HepG2 (cell line): ENCODE results near the gene PATL2. TPM values are rescaled to one million over a fixed set of nuclear protein-coding genes. Genes with fewer than 3 reads are reported as not detected.

Experiments used
- ATAC-seq: fragments of 200-7000 bp; cut with Tn5 transposase; 3 replicates; pipeline ENCODE4 v1.9.1; 2020; ENCODE audit warnings: mild to moderate bottlenecking, moderate library complexity
- BruUV-seq: library from RNA; stranded (reverse); fragments of 400-500 nt; replicated peaks from 2 replicates; lab custom pipeline; 2021; lab: Mats Ljungman, UMichigan
- CTCF ChIA-PET: fragments of 300-600 bp; formaldehyde crosslinking; extraction: SDS; loops from one replicate; lab custom pipeline; 2021; ENCODE audit warnings: low total read pairs, inconsistent platforms, low intra/inter-chr PET ratio; lab: Yijun Ruan, JAX
- POLR2A ChIA-PET: fragments of 350-600 bp; sonication (Branson Sonifier 250); formaldehyde crosslinking; loops from one replicate; lab custom pipeline; 2020; ENCODE audit warnings: antibody characterized with exemption, inconsistent platforms; lab: Yijun Ruan, JAX
- DNase-seq: peaks from one replicate; pipeline ENCODE4 v3.0.0-alpha.2; 2015; ENCODE audit warnings: low spot score
- FAIRE-seq: peaks from 3 replicates; lab custom pipeline; 2011; peaks lifted over from hg19 to GRCh38; lab: Jason Lieb, UNC
- H2AFZ ChIP-seq: one replicate; pipeline ENCODE4 v1.6.1; 2011; ENCODE audit warnings: low read length, inconsistent platforms
- H3K27ac ChIP-seq: fragments of 300-600 bp; 3 replicates; pipeline ENCODE4 v1.8.0; 2011; ENCODE audit warnings: mixed run types, mild to moderate bottlenecking, mixed read lengths, low read length, inconsistent platforms; ENCODE audit not compliant: insufficient read depth; ENCODE audit errors: extremely low read length
- H3K27me3 ChIP-seq, 2 experiments: fragments of 200-600 bp in 1 of 2; 2 replicates in 1 of 2; 3 replicates in 1 of 2; pipeline versions ENCODE4 v1.6.0 to v1.8.0; 2011; ENCODE audit warnings: low read length in 2 of 2, mild to moderate bottlenecking in 2 of 2, moderate library complexity in 2 of 2, inconsistent platforms in 1 of 2; ENCODE audit not compliant: insufficient read depth in 2 of 2, control insufficient read depth in 1 of 2
- H3K36me3 ChIP-seq, 2 experiments: fragments of 200-600 bp in 1 of 2; replicated peaks in 1 of 2; 2 replicates in 1 of 2; 3 replicates in 1 of 2; pipeline versions ENCODE4 v1.5.1 to v1.8.0; 2011; ENCODE audit warnings: low read length in 2 of 2, inconsistent platforms in 1 of 2; ENCODE audit not compliant: insufficient read depth in 2 of 2, control insufficient read depth in 1 of 2
- H3K4me1 ChIP-seq: 2 replicates; pipeline ENCODE4 v1.5.1; 2012; ENCODE audit warnings: low read length, inconsistent platforms; ENCODE audit not compliant: insufficient read depth
- H3K4me2 ChIP-seq: 2 replicates; pipeline ENCODE4 v1.6.0; 2011; ENCODE audit warnings: low read depth, low read length, inconsistent platforms
- H3K4me3 ChIP-seq, 3 experiments: fragments of 200-600 bp in 1 of 3; sonication (generic), shearing (Covaris generic) in 1 of 3; replicated peaks in 1 of 3; 2 replicates each; pipeline ENCODE4 v1.5.1; 2011 to 2016; ENCODE audit warnings: low read length in 3 of 3, inconsistent platforms in 2 of 3, low read depth in 2 of 3, mild to moderate bottlenecking in 2 of 3, control low read depth in 1 of 3, mixed read lengths in 1 of 3; ENCODE audit not compliant: insufficient read depth in 1 of 3
- H3K79me2 ChIP-seq: one replicate; pipeline ENCODE4 v1.6.1; 2011; ENCODE audit warnings: low read length, inconsistent platforms; ENCODE audit not compliant: insufficient read depth
- H3K9ac ChIP-seq: 2 replicates; pipeline ENCODE4 v1.6.0; 2011; ENCODE audit warnings: mild to moderate bottlenecking, low read depth, low read length, inconsistent platforms; ENCODE audit not compliant: insufficient read depth
- H3K9me3 ChIP-seq: 2 replicates; pipeline ENCODE4 v1.5.1; 2012; ENCODE audit warnings: mild to moderate bottlenecking, low read length
- H4K20me1 ChIP-seq: 2 replicates; pipeline ENCODE4 v1.6.0; 2011; ENCODE audit warnings: inconsistent platforms, mild to moderate bottlenecking, low read length, moderate library complexity; ENCODE audit not compliant: insufficient read depth
- POLR2A ChIP-seq, 2 experiments: IDR thresholded peaks; 2 replicates each; pipeline ENCODE4 v1.6.1; 2011; ENCODE audit warnings: low read depth in 2 of 2, low read length in 2 of 2, mild to moderate bottlenecking in 1 of 2, moderate library complexity in 1 of 2; ENCODE audit not compliant: insufficient read depth in 1 of 2
- ZNF335 ChIP-seq: sonication (generic); formaldehyde crosslinking; IDR thresholded peaks from 2 replicates; pipeline ENCODE4 v1.4.0; 2020; ENCODE audit warnings: missing genetic modification reagents
- ZNF7 ChIP-seq: IDR thresholded peaks from 2 replicates; pipeline ENCODE4 v1.6.1; 2016; ENCODE audit warnings: missing biosample characterization, missing genetic modification reagents
- ZSCAN12 ChIP-seq: sonication (generic); formaldehyde crosslinking; IDR thresholded peaks from 2 replicates; pipeline ENCODE4 v1.9.0; 2021; ENCODE audit warnings: mild to moderate bottlenecking, missing genetic modification reagents
- WGBS: methylation state at CpG from one replicate; pipeline ENCODE4 v1.1.6; 2017; ENCODE audit warnings: low lambda C conversion rate; 5-methylcytosine and 5-hydroxymethylcytosine counted together
- in situ Hi-C: cut with HindIII; loops from 2 replicates; pipeline ENCODE4 v1.10.0; 2017; ENCODE audit warnings: low pct_unique_long_range_greater_than_20kb; ENCODE audit not compliant: extremely low pct_ligation_motif_present
- intact Hi-C: fragments of 100-400 bp; cut with micrococcal nuclease; formaldehyde crosslinking; loops from one replicate; pipeline ENCODE4 v1.10.0; 2022; ENCODE audit not compliant: unreplicated experiment
- polyA plus RNA-seq, 8 experiments: library from polyadenylated mRNA; depleted of rRNA in 3 of 8; stranded (reverse) in 7 of 8; unstranded in 1 of 8; fragments of >200 nt; fragmentation: Illumina TruSeq in 4 of 8; extraction: Trizol in 4 of 8; gene quantifications; 2 replicates each; pipeline versions ENCODE4 v1.2.1 to v1.2.3, GENCODE V29; 2011 to 2016; ENCODE audit warnings: low read depth in 4 of 8, missing spikeins in 1 of 8, mixed read lengths in 1 of 8; ENCODE audit not compliant: insufficient read depth in 1 of 8
- total RNA-seq, 5 experiments: library from RNA; depleted of rRNA; stranded (reverse); fragments of >200 nt; fragmentation: Illumina TruSeq; extraction: Trizol; gene quantifications; 2 replicates each; pipeline ENCODE4 v1.2.3, GENCODE V29; 2016; ENCODE audit warnings: low read depth in 1 of 5
- TF ChIP-seq, protein P1 (sequence below): sonication (generic); formaldehyde crosslinking; IDR thresholded peaks from 2 replicates; pipeline ENCODE4 v1.4.0; 2020; ENCODE audit warnings: missing genetic modification reagents, borderline replicate concordance

The PATL2 gene
- total and polyA plus RNA-seq, 2 of the 13 experiments (the other 11 are each of a cell fraction or from before 2014, with no cell fraction given), result 0.15 to 0.53 TPM

GRCh38 chr15:44727485-44728231 lies 16.5 kb upstream of the PATL2 start:
- intact Hi-C loops (loop anchor here (2.0 to 5.0 kb wide), 3 partner anchors 17 to 185 kb away; partner anchors contain the start of genes B2M, PATL2 and SPG11), in situ Hi-C loops (no loop called here)
- Histone ChIP-seq H4K20me1 (no peaks in the 10 kb centered on the region), H3K27me3 (no peaks in the 10 kb centered on the region), H3K4me1 (peaks cover 52% of the 10 kb centered on the region), H3K4me2 (peak overlapping the region; percentile 79), H2AFZ (peak overlapping the region; percentile 34), H3K4me3 (peak overlapping the region in 2 of 3 experiments; percentile 85 to 98; a peak in 5 of 6 replicates), H3K27ac (peak overlapping the region; percentile 82), H3K9ac (peak overlapping the region; percentile 82; the same call in 1 of the 2 replicates), H3K79me2 (no peaks in the 10 kb centered on the region), H3K36me3 (no peaks in the 10 kb centered on the region)
- DNase-seq (no peak), ATAC-seq (no peak), FAIRE-seq (no peak)
- ChIA-PET POLR2A (interaction anchor here (1.3 to 3.8 kb wide), 7 partner anchors 11 to 185 kb away, joined by 3 to 157 read pairs (median 7); partner anchors contain the start of genes B2M, PATL2 and SPG11), CTCF (no interaction called here)
- no TSS peak for BruUV-seq
- 46% methylated on average over 6 of the region's 6 CpGs for WGBS
- peak; percentile 70 for TF ChIP-seq ZNF7
- no peak for TF ChIP-seq ZSCAN12 (CRISPR knock-in tag)
- TF ChIP-seq, all 625 proteins: peak for 1
- no peaks in the 10 kb centered on the region for H3K9me3 ChIP-seq

DNA sequence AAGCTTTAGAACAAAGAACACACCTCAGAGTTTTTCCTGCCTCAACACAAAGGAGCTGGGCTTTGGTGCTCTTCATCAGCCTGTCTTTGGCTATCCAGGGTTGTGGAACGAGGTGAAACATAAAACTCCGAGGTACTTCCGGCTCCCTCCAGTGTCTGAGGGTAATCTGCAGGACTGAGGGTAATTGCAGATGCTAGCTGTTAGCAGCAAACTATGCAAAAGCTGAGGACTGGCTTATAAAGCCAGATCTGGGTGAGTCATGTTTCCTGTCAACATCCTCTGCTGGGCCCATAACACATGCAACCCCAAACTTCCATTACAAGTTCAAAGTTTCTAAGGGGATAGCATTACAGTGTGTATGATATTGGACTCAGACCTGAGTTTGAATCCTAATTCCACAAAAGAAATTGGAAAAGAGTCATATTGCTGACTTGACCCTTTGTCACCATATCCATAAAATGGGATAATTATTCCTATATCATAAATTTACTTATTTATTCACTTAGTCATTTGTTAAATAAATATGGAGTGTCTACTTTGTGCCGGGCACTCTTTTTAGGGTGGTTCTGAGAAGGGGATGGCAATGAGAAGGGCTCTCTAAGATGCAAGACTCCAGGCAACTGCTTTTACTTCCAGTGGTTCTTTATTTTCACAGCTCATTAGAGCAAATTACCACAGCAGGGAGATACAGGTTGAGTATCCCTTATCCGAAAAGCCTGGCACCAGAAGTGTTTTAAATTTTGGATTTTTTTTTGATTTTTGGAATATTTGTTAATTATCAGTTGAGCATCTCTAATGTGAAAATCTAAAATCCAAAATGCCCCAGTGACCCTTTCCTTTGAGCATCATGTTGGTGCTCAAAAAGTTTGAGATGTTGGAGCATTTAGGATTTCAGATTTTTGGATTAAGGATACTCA lies 15.7 kb upstream of the PATL2 start:
- H3K79me2 ChIP-seq, result no peaks in the 10 kb centered on the region
- 6% methylated on average over 5 of the region's 5 CpGs for WGBS
- H4K20me1 ChIP-seq, result no peaks in the 10 kb centered on the region
- in situ Hi-C loops (no loop called here), intact Hi-C loops (loop anchor here (5.0 kb wide), 1 partner anchor 185 kb away; no protein-coding TSS in a partner anchor)
- no peaks in the 10 kb centered on the region for H3K36me3 ChIP-seq
- peak overlapping the region; percentile 45 for H3K27ac ChIP-seq
- H3K9ac ChIP-seq, result peak overlapping the region; percentile 61
- peak; percentile 63 for FAIRE-seq
- H3K4me2 ChIP-seq, result peak overlapping the region; percentile 79
- peak overlapping the region; percentile 84 for H2AFZ ChIP-seq
- peak overlapping the region; percentile 14 to 48 (median 23); a peak in 3 of 6 replicates for H3K4me3 ChIP-seq
- ATAC-seq, result peak; percentile 29
- H3K4me1 ChIP-seq, result peaks cover 52% of the 10 kb centered on the region
- POLR2A ChIA-PET, result interaction anchor here (1.0 to 3.8 kb wide), 8 partner anchors 10 to 67 kb away, joined by 3 to 157 read pairs (median 6); partner anchors contain the start of genes B2M, PATL2, SPG11 and TRIM69
- peak; percentile 76 for DNase-seq
- no peaks in the 10 kb centered on the region for H3K27me3 ChIP-seq
- no peaks in the 10 kb centered on the region for H3K9me3 ChIP-seq
- CTCF ChIA-PET, result no interaction called here
- BruUV-seq, result no TSS peak
- no peak for TF ChIP-seq ZNF335 (CRISPR knock-in tag)
- TF ChIP-seq POLR2A (IDR thresholded peaks at IDR 0.05; ENCODE audit: insufficient read depth in 1 of 2, low read depth in 2 of 2, low read length in 2 of 2), result peak in 1 of 2 experiments; percentile 89; a peak in 2 of 4 replicates
- TF ChIP-seq, protein P1, sequence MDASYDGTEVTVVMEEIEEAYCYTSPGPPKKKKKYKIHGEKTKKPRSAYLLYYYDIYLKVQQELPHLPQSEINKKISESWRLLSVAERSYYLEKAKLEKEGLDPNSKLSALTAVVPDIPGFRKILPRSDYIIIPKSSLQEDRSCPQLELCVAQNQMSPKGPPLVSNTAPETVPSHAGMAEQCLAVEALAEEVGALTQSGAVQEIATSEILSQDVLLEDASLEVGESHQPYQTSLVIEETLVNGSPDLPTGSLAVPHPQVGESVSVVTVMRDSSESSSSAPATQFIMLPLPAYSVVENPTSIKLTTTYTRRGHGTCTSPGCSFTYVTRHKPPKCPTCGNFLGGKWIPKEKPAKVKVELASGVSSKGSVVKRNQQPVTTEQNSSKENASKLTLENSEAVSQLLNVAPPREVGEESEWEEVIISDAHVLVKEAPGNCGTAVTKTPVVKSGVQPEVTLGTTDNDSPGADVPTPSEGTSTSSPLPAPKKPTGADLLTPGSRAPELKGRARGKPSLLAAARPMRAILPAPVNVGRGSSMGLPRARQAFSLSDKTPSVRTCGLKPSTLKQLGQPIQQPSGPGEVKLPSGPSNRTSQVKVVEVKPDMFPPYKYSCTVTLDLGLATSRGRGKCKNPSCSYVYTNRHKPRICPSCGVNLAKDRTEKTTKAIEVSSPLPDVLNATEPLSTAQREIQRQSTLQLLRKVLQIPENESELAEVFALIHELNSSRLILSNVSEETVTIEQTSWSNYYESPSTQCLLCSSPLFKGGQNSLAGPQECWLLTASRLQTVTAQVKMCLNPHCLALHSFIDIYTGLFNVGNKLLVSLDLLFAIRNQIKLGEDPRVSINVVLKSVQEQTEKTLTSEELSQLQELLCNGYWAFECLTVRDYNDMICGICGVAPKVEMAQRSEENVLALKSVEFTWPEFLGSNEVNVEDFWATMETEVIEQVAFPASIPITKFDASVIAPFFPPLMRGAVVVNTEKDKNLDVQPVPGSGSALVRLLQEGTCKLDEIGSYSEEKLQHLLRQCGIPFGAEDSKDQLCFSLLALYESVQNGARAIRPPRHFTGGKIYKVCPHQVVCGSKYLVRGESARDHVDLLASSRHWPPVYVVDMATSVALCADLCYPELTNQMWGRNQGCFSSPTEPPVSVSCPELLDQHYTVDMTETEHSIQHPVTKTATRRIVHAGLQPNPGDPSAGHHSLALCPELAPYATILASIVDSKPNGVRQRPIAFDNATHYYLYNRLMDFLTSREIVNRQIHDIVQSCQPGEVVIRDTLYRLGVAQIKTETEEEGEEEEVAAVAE (CRISPR knock-in tag), result 0 out of 2 replicates have a peak, but pooled peaks have one; percentile 6
